ENCODE results near the gene FAXC.

DNA sequence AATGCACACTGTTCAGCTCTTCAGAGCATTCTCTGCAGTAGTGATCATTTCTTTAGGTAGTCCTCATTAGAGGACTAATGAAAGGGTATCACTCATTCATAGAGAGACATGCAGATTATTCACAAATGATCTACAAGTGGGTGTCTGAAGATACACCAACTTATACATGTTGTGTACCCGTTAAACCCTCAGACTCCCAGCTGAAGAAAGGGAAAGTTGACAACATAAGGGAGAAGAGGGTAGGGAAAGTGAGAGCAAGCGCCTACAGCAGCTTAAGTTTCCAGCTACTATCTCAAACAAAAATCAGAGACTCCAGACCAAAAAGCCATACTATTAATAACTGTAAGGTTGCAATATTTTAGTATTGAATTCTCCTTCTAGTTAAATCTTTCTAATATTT, 37.1 kb downstream of the FAXC start:
- no peak for TF ChIP-seq POLR2AphosphoS5 (IDR thresholded peaks at IDR 0.05)
- TF ChIP-seq CTCF (IDR thresholded peaks at IDR 0.05), result no peak

Data from suprapubic skin (tissue), 3 donors.